HG03064 (cell line): Measurements from ENCODE around the gene CFTR.

ENCODE experiments used
- ATAC-seq: cut with Tn5 transposase; IDR thresholded peaks from one replicate; pipeline ENCODE4 v1.9.1; 2021; ENCODE audit warnings: low read depth; ENCODE audit not compliant: unreplicated experiment

Gene CFTR

DNA sequence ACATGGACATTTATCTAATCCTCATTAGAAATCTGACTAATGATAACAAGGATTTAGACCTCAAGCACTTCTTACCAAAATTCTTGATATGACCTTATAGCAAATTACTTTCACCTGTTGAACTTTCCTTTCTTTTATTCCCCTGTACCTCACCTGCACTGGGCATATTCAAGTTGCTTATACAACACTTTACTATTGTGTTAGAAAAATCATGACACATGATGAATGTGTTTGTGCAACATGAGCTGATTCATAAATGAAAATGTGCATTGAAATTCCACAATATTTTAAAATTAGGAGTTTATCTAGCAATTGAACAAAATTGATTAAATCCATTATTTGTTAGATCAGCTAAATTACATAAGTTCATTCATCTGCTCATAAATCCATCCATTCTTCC lies 160.6 kb downstream of the CFTR start:
- no peak for ATAC-seq

DNA sequence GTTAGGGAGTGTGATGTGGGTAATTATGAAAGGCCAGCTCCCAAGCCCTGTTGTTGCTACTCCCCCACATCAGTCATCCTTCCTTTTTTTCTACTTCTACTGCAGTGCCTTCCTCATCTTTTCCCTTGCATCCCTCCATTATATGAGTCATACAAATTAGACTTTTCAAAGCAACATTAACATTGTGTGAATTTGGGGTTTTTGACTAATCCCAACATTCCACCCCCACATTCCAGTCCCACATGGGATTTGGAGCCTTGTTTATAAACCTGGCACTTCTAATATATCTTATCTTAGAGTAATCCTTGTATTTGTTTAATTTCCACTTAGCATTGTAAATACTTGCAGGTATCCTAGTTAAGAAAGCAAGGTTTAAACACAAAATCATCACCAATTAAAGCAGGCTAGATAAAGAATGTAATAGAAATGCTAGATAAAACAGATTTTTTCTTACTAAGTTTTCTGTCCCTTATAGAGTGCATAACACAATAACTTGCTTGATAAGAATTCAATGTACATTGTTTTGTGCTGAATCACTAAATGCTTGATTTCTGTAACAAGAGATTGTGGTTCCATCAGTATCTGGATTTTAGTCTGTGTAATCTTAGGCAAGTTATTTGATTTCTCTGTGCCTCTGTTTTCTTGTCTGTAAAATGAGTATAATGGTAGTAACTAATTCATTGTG lies 165.8 kb downstream of the CFTR start:
- ATAC-seq: no peak

DNA sequence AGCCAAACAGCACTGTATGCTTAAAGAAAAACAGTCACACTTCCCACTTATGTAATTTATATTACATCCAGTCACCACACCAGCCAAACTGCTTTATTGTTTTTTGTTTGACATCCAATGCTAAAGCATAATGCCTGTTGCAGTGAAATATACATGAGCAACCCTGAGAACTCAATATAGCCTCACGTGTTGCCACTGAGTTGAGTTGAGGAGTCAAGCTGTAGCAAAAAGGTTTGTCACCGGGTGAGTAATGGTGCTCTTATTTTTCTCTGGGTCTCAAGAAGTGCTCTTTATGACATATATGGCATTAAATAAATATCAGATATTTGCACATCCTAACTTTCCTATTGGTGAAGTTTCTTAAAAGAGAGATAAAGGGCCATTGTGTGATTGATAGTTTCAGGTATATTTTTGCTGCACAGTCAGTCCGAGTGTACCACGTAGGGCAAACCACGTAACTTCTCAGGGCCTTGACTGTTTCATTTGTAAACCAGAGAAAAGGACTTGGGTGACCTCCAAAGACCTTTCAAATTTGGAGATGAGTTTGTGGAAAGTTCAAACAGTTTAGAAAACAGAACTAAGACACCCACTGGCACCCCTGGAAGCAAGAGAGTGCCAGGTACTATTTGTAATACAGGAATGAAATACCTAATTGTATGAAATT lies 168.5 kb downstream of the CFTR start:
- no peak for ATAC-seq

DNA sequence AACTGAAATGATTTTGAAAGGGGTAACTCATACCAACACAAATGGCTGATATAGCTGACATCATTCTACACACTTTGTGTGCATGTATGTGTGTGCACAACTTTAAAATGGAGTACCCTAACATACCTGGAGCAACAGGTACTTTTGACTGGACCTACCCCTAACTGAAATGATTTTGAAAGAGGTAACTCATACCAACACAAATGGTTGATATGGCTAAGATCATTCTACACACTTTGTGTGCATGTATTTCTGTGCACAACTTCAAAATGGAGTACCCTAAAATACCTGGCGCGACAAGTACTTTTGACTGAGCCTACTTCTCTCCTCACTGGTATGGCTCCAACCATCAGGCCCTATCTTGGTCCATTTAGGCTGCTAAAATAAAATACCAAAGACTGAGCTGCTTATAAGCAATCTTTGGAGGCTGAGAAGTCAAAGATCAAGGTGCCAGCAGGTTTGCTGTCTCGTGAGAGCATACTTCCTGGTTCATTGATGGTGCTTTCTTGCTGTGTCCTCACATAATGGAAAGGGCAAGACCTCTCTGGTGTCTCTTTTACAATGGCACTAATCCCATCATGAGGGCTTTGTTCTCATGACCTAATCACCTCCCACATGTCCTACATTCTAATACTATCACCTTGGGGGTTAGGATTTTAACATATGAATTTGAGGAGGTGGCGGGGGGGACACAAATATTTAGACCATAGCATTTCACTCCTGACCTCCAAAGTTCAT lies 173.3 kb downstream of the CFTR start:
- ATAC-seq: no peak

DNA sequence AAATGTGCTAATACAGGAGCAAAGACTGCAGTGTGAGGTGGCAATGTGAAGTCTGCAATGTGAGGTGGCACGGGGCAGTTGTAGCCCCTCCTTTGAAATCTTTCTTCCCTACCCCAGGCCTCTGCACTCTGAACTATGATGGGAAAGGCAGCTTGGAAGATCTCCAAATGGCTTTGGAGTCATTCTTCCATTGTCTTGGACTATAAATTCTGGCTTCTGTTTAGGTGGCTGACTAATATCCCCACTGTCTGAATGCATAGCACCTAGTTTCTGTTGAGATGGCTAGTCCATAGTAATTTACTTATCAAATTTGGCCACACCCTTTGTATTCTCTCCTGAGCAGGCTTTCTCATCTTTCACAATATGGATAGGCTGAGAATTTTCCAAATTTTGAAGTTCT lies 175.0 kb downstream of the CFTR start:
- no peak for ATAC-seq

DNA sequence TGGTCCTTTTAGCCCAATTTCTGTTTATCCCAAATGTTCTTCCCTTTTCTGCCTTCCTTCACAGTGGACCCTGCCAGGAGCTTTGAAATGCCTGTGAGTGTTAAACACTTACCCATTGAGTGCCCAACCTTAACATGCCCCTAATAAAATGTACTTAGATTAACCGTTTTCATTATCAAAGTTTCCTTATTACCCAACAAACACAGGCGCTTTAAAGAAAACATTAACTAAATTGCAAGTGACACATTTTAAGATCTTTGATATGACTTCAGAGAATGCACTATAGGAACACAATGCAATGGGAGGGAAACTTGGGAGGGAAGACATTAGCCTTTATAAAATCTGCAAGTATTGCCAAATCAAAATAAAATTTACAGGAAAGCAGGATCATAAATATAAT lies 177.0 kb downstream of the CFTR start:
- ATAC-seq: no peak

DNA sequence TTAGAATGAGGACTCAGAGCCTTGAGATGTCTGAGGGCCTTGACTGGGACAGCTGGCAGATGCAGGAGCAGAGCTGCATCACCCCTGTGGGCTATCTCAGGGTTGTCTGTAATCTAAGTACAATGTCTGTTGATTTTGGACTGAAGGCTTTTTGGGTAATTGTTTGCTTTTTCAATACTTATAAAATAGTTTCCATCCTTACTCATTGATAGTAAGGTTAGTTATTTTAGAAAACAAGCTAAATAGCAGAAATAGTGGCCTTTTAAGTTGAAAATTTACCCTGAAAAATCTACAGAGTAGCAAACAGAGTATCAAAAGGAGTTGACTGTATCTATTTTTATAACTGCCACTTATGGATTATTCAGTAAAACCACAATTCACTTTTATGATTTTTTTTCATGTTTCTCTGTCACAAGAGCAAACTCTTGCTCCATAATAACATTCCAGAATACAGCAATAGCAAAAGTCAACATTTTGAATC lies 179.7 kb downstream of the CFTR start:
- no peak for ATAC-seq

DNA sequence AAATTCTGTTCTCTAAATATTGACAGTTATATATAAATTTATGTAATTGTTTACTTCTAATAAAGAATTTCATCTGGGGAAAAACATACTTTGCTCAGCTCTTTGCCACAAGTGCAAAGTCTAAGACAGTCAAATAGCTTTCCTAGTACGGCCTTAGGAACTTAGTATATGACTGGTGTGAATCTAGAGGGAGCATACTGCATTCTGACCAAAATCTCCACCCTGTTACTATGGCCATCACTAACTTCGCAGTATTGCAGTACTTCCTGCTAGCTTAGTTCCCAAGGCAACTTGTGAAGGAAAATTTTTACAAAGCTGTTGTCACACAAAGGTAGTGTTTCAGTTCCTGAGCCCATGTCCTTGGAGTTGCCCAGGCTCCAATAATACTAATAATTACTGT lies 181.5 kb downstream of the CFTR start:
- no peak for ATAC-seq

DNA sequence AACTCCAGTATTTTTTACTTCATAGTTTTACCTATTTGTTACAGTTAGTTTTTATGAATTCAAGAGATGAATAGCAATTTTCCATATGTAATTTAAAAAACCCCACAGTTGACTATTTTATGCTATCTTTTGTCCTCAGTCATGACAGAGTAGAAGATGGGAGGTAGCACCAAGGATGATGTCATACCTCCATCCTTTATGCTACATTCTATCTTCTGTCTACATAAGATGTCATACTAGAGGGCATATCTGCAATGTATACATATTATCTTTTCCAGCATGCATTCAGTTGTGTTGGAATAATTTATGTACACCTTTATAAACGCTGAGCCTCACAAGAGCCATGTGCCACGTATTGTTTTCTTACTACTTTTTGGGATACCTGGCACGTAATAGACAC lies 184.2 kb downstream of the CFTR start:
- no peak for ATAC-seq

DNA sequence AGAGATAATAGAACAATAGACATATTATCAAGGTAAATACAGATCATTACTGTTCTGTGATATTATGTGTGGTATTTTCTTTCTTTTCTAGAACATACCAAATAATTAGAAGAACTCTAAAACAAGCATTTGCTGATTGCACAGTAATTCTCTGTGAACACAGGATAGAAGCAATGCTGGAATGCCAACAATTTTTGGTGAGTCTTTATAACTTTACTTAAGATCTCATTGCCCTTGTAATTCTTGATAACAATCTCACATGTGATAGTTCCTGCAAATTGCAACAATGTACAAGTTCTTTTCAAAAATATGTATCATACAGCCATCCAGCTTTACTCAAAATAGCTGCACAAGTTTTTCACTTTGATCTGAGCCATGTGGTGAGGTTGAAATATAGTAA lies 185.5 kb downstream of the CFTR start:
- ATAC-seq: no peak

DNA sequence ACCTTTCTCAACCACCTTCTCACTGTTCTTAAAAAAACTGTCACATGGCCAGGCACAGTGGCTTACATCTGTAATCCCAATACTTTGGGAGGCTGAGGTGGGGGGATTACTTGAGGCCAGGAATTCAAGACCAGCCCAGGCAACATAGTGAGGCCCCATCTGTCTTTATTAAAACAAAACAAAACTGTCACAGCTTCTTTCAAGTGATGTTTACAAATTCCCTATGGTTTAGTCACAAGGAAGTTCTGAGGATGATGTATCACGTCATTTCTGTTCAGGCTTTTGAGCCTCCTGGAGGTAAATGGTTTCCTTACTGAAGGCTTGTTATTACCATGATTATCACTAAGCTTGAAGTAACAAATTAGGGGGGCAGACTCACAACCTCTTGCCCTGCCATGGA lies 186.2 kb downstream of the CFTR start:
- ATAC-seq: no peak

DNA sequence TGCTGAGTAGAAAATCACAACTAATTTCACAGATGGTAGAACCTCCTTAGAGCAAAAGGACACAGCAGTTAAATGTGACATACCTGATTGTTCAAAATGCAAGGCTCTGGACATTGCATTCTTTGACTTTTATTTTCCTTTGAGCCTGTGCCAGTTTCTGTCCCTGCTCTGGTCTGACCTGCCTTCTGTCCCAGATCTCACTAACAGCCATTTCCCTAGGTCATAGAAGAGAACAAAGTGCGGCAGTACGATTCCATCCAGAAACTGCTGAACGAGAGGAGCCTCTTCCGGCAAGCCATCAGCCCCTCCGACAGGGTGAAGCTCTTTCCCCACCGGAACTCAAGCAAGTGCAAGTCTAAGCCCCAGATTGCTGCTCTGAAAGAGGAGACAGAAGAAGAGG lies 186.9 kb downstream of the CFTR start:
- no peak for ATAC-seq

DNA sequence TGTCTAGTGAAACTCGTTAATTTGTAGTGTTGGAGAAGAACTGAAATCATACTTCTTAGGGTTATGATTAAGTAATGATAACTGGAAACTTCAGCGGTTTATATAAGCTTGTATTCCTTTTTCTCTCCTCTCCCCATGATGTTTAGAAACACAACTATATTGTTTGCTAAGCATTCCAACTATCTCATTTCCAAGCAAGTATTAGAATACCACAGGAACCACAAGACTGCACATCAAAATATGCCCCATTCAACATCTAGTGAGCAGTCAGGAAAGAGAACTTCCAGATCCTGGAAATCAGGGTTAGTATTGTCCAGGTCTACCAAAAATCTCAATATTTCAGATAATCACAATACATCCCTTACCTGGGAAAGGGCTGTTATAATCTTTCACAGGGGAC lies 187.6 kb downstream of the CFTR start:
- no peak for ATAC-seq

DNA sequence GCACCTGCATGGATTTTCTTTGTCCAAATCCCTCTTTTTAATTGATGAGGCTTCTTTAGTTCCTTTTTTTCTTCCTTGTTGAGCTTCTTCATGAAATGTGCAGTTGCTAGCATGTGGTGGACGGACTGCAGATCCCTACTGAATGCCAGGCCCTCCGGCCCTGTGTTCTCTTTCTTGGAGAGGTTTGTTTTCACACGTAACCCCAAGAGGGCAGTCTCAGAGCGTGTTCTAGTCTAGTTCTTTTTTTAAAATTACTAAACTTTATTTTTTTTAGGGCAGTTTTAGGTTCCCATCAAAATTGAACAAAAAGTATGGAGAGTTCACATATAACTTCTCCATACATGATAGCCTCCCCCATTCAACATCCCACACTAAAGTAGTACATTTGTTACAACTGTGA lies 190.0 kb downstream of the CFTR start:
- no peak for ATAC-seq

DNA sequence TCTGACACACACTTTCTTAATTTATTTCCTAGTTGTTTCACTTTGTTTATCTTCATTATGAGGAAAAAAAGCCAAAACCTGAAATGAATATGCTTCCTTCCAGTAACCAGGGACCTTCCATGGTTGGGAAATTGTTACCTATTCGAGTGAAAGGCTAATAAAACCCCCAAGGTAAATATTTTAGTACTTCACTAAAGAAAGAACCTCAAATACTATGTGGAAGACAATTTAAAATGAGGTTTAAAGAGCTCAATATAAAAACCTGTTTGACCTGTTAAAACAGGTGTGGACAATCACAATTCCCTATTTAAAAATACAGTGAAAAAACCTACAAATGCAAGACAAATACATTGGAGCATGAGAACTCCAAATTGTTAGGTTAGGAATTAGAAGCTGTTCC lies 192.6 kb downstream of the CFTR start:
- ATAC-seq: no peak

DNA sequence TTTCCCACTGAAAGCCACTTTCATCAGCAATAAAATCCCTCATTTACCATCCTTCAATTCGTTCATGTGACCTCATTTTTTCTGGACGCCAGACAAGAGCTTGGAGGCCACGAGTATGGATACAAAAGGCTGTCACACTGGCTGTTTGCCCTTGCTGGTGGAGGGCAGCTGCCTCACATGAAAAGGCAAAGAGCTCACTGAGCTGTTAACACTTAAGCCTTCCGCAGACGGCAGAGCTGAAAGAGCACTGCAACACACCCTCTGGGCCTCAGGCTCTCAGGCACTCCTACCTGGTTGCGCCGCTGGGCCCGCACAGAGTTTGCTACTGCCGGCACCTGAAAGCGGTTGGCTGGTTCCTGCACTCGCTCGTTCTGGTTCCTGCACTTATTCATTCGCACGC lies 193.5 kb downstream of the CFTR start:
- ATAC-seq: no peak

DNA sequence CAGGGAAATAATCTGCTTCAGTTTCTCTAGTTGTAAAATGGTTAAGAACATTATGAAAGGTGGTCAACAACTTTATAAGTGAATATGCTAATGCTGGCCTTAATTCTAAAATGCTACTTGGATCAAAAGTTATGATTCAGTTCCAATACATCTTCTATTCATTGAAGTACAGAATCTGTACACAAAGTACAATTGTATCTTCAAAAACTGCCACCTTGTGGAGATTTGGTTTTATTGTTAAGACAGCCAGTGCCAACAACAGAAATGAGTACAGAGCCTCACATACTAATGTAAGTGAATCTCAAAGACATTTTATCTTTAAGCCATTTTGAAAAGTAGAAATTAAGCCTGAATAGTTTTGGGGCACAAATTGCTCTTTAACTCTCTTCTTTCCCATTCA lies 194.0 kb downstream of the CFTR start:
- no peak for ATAC-seq

DNA sequence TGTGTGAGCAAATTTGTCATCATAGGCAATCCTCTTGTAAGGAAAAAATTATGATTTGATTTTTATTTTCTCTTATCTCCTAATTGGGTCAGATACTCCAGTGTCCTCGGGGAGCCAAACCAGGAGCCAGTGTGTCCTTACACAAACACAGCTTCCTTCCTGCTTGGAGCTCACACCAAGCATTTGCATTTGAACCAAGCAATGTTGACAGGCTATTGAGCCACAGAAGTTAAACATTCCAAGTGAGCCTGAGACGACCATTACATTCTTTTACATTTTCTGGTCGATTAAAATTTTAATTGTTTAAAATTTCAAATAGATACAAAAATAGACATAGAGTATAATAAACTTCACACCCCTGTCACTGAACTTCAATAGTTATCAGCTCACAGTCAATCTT lies 194.8 kb downstream of the CFTR start:
- no peak for ATAC-seq

DNA sequence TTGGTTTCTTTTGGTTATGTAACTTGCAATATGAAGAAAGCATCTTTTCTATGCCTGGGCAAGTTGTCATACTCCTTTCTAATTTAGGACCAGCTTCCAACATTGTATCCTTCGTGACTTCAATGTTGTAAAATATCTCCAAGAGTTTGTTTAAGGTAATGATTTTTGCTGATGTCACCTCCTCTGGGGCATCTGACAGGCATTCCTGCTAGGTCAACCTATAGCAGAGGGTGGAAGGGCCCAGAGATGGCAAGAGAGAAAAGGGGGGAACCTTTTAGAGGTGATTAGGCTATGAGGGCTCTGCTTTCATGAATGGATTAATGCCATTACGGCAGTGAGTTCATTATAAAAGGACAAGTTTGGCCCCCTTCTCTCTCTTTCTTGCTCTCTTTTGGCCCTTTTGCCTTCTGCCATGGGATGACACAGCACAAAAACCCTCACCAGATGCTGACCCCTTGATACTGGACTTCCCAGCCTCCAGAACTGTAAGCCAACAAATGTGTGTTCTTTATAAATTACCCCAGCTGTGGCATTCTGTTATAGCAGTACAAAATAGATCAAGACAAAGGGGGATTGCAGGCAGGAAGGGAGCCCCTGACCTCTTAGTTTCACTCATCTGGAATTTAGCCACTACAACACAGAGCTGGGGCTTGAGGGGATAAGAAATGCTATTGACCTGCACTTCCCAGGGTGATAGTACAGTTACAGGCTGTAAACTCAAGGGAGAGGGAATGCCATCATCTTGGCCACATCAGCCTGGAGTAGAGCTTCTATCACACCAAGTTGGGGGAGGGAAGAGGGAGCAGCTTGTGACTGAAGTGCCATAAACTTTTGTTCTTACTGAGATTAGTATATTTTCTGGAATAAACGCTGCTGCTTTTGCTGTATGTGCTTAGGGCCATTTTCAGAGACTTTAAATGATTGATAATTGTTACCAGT lies 195.9 kb downstream of the CFTR start:
- ATAC-seq: no peak

DNA sequence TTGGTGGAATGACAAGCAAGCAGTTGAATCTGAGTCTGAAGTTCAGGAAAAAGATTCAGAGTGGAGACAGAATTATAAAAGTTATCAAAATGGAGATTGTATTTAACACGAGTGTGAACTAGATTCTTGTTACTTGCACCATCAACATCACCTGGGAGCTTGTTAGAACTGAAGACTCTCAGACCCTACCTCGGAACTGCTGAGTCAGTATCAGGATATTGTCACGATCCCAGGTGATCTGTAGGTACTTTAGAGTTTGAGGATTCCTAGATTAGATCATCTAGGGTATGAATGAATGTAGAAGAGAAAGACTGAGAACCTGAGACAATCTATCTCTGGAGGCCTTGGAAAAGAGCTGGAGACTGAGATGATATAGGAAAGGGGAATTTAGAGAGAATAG lies 199.3 kb downstream of the CFTR start:
- no peak for ATAC-seq
